KG1 (cell line): ENCODE data around the gene GHRH.
A peak's percentile ranks its signal among the peaks of the same experiment; 100 is the strongest.

Experiments
- DNase-seq: peaks from one replicate; lab custom pipeline; 2025; lab: John Stamatoyannopoulos, UW

The GHRH gene

DNA sequence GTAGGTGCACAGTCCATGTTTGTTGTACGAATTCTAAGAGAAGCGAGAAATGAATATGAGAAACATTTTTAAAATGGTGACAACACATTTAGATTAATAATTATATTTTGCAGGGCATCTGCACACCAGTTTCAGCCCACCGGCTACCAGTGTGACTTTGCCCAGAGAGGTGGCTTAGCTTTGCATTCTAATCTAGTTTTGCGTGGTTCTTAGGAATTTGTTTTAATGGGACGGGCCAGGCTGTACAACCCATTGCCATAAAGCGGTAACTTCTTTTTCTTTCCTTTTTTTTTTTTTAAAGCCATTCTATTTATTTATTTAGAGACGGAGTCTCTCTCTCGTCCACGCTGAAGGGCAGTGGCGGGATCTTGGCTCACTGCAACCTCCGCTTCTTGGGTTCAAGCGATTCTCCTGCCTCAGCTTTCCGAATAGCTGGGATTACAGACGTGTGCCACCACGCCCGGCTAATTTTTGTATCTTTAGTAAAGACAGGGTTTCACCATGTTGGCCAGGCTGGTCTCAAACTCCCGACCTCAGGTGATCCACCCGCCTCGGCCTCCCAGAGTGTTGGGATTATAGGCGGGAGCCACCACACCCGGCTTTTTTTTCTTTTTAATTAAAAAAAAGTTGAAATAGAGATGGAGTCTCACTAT, 28.7 kb upstream of the GHRH start:
- no peak for DNase-seq

DNA sequence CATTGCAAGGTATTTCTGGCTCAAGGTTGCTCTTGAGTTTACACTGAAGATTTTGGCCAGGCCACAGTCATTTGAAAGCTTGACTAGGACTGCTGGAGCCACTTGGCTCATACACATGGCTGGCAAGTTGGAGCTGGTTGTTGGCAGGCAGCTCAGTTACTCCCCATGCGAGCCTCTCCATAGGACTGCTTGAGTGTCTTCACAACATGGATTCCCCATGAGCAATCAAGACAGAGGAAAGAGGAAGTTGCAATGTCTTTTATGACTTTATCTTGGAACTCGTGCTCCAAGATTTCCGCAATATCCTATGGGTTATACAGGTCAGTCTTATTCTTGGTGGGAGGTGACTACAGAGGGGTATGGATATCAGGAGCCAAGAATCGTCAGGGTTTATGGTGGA, 26.5 kb upstream of the GHRH start:
- DNase-seq: no peak

DNA sequence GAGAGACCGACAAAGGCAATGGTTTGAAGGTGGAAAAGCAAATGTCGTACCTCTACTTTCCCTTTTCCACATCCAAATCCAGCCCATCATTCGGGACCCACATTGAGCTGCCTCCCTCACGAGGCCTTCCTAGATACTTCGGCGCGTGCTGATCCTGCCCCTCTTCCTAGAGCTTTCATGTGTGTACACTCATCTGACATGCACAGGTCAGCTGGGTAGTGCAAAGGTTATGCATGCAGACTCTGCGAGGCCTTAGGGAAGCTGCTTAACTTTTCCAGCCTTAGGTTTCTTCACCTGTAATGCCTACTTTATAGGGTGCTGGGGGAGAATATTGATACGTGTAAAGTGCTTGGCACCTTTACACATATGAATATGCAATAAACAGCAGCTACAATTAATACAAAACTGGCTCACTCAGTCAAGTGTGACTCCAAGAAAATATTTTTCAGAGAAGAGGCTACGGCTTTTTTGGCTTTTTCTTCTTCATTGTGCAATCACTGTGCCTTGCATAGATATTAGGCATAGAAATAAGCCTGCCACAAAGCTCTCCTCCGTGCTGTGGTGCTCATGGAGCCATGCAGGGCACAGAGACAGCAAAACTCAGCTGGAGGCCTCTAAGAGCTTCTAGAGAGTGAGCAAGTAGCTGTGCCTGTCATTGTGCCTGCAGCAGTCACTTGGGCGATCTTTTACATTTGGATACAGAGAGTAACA, 24.2 kb upstream of the GHRH start:
- no peak for DNase-seq

DNA sequence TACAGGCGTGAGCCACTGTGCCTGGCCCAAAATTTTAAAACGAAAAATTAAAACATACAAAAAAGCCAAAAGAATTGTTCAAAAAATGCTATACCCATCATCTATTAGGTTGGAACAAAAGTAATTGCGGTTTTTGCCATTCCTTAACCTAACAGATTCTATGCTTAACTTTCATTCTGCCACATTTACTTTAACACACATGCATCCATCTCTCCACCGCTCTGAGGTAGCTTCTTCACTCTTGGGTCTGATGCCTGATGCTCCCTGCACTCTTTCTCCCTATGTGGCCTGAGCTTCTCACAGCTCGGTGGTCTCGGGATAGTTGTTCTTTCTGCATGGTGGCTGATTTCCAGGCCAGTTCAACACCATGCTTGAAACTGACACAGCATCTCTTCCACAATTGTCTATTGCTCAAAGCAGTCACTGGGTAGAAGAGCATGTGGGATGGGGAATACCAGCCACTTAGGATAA, 23.1 kb upstream of the GHRH start:
- DNase-seq: no peak

DNA sequence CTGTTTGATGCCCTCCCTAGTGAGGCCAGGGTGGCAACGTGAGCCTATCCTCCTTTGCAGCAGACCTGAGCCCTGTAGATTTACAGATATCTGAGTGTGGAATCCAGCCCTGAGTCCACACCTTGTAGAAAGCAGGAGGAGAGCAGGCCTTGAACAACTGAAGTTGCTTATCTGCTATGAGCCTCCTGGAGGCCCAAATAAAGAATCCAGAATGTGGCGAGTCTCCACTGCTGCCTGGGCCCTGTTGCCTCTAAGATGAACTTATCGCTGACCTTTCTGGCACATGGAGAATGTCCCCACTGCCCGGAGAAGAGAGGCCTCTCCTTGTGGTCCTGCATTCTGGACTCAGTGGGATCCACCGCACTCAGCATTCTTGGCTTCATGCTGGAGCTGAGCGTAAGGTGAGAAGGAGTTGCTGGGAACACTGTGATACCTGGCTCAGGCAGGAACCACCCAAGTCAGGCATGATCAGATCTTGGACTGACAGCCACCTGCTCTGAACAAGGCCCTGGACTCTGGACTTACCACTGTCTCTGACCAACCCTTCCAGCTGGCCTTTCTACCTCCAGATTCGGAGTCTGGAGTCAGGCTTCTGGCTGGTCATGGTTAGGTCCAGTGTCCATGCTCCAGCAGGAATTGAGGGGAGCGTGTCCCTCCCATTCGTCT, 22.0 kb upstream of the GHRH start:
- DNase-seq: no peak

DNA sequence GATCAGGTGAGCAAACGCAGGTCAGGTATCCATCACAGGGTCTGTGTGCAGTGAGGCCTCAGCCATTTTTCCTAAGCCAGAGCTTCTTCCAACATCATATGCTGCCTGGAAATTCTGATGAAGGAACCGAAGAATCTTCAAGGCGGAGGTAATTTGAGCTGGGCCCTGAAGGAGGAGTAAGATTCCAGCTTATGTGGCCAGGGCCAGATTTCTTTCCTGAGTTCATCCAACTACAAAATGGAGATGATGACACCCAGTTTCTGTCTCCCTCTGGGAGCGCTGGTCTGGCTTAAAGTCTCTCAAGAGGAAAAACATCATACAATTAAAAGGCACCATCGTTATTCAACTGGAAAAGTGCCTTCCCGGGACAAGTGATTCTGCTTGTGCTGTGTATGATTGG, 20.9 kb upstream of the GHRH start:
- no peak for DNase-seq

DNA sequence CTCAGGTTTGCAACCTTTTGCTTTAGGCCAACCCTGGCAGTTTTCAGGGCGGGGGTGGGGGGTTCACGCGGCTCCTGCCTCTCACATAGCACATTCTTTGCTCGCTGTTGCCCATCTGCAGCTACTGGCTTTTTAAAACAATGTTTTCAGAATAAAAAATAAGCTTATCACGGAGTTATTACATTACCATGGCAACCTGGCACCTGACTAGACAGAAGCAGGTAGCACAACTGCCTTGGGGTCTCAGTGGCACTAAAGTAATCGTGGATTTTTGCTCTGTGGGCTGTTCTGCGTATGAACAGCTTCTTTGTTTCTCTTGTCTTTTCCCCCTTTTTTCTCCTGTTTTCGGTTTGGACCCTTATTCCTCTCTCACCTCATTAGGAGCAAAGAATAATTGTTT, 18.8 kb upstream of the GHRH start:
- DNase-seq: no peak

DNA sequence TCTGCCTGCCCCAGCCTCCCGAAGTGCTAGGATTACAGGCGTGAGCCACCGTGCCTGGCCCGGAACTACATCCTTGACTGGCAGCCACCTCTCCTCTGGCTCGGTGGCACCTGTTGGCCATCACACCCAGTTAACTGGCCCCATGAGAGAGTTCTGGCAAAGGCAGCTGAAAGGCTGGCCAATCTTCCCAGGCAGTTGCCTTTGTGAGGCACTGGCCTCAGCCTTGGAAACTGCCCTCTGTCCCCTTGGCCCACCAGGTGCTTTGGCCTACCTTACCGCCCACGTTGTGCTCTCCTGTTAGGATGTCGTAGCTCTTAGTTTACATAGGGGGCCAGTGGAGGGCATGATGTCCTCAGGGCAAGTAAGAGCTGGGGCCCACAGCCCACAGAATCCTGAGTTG, 18.2 kb upstream of the GHRH start:
- DNase-seq: no peak

DNA sequence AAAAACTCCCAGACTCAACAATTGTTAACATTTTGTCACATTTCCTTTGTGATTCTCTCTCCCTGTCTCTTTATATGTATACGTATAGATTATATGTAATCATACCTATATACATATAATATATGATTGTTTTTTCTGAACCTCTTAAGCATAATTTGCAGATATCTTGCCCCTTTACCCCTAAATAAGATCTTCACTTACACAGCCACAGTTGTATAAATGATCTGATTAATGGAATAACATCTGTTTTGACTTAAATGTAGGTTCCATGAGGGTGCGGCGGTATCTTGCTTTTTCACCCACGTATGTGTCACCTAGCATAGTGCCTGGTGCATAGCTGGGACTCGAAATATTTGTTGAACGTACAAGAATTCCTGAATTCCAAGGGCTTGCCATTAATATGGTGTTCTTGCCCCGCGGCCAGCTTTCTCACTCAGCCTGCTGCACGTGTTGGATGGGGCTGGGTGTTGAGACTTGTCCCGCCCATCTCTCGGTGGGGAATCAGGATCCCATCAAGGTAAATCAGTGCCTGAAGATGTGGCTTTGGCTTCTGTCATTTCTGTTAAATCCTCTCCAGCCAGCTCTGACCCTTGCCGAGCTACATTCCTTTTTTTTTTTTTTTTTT, 17.5 kb upstream of the GHRH start:
- no peak for DNase-seq

DNA sequence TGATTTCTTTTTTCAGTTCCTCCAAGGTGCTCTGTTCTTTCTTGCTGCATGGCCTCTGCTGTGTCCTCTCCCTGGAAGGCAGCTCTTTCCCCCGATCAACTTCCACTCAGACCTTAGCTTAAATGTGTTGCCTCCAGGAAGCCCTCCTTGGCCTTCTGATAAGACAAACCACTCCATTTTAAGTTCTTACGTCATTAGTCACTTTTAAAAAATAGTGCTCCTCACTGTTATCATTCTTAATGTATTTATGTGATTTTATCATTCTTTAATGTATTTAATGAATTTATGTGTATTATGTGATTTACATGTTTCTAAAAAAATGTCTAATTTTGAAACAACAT, 15.6 kb upstream of the GHRH start:
- DNase-seq: no peak

DNA sequence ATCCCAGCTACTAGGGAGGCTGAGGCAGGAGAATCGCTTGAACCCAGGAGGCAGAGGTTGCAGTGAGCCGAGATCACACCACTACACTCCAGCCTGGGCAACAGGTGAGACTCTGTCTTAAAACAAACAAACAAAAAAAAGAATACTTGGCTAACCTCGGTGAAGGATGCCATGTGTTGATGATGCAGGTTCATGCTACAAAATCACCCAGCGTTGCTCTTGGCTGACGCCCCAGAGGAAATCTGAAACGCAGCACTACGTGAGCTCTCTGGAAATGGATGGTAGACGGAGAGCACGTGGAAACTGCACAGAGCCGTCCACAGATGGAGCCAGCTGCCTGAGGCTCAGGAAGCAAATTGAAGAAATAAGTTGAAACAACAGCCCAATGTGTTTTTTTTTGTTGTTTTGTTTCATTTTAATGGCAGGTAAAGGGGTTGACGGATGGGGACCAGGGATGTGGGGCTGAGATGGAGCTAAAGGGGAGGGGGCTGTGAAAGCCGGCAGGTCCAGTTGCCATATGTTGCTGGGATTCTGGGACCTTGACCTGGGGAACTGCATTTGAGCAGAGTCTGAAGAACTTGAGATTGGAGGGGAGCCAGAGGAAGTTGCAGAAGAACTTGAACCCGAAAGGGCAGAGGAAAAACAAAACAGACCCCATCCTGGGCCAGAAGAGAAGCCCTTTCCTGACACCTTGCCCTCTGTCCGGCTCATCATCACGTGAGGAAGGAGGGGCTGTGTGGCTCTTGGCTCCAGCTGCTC, 15.1 kb upstream of the GHRH start:
- no peak for DNase-seq

DNA sequence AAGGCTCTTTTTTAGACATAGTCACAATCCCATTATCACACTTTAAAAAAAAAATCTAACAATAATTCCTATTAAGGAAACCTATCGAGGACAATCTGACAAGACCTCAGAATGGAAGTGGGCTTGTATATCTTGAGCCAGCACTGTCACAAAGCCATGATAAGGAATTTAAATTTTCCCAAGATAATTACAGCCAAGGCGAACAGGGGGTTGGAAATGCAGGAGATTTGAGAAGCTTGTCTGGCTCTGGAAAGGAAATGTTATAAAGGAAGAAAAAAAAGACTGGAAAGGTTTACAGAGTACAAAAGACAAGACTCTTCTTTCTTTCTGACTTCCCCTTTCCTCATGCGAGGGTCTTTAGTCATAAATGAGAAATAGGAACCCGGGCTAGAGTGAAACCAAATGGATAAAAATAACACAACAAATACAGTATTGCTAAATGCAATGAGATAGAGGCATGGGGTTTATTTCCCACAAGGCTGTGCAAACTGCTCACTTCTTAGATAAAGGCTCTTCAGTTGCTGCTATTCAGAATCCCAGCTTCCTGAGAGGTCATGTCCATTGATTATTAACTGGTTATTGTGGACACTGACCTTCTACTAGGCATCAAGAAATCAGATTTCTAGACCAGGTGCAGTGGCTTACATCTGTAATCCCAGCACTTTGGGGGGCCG, 13.4 kb upstream of the GHRH start:
- no peak for DNase-seq

DNA sequence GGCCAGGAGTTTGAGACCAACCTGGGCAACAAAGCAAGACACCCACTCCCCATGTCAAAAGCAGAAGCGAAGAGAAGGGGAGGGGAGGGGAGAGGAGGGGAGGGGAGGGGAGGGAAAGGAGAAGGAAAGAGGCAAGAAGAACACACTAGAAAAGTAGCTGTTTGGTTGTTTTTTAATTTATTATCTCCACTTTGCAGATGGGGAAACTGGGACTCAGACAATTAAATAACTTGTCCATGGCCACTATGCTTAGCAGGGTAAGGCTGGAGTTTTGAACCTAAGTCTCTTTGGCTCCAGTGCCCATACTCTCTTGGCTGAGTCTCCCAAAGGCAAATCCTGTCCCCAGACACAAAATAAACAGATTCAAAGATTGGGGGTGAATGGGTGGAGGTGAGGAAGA, 12.4 kb upstream of the GHRH start:
- DNase-seq: no peak

DNA sequence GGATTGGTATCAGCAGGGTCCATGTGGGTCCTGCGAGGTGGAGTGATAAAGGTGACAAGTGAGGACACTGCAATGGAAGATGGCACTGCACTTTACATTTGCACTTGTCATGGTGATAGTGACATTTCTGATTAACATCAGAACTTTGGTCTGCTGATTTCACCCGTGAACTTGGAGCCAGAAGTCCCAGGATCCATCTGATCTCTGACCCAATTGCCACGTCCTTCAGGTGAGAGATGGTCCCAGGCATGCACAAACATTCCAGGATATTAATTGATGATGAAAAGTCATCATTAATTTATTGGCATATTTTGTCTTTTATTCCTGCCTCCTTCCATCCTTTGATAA, 9.8 kb upstream of the GHRH start:
- DNase-seq: no peak

DNA sequence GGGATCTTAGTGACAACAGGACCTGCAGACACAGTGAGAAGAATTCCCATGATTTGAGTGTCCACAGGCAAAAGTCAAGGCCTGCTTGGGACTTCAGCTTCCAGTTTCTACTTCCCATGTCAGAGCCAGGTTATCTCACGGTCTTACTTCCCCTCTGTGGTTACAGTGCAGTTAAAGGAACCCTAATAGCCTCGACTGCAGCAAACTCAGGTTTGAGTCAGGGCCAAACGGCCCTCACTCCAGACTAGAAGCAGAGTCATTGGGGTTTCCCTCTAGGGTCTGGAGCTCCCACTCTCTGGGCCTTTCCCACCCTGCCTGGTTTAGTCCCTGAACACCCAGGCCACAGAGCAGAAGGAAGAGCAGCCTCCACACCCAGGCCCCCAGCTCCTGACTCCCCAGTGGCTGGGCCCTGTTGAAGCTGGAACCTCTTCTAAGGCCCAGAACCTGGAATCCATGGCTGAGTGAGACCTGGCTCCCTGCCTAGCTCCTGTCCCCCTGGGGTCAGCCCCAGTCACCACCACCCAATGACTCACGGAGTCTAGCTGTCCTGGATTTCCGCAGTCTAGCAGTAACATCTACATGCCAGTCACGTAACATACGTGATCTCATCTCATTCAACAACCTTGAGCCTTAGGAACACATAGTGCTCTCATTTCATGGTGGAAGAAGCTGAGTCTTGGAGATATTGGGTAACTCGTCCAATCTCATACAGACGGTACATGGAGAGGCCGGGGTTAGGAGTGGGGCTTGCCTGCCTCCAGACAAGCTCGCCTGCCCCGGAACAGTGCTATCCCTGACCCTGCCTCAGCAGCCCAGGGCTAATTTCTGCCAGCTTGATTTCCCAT, 9.2 kb upstream of the GHRH start:
- peak; percentile 63 for DNase-seq

DNA sequence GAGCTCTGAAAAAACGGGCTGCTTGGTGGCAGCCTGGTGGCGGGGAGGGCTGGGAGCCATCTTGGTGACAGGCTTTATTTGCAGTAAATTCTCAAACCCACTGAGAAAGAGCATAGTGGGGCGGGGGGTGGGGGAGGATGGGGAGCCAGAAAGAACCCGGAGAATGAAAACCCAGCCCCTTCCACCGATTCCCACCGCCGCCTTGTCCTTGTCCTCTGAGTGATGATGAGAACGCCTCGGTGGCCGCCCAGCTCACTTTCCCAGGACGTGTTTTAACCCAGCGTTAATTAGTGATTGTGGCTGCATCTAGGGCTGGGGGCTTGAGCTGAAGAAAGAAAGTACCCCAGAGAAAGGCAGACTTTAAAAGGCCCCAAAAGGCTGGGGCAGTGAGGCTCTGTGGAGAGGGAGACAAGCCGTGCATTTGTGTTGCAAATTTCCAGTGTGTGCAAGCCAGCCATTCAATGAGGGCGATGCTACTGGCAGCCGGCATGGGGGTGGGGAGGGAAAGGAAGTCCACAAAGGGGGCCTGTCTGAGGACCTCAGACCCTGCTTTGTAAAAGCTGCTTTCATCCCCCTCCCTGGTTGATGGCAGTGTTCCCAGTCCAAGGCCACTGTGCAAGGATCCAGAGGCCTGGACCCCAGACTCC, 6.2 kb upstream of the GHRH start:
- no peak for DNase-seq

DNA sequence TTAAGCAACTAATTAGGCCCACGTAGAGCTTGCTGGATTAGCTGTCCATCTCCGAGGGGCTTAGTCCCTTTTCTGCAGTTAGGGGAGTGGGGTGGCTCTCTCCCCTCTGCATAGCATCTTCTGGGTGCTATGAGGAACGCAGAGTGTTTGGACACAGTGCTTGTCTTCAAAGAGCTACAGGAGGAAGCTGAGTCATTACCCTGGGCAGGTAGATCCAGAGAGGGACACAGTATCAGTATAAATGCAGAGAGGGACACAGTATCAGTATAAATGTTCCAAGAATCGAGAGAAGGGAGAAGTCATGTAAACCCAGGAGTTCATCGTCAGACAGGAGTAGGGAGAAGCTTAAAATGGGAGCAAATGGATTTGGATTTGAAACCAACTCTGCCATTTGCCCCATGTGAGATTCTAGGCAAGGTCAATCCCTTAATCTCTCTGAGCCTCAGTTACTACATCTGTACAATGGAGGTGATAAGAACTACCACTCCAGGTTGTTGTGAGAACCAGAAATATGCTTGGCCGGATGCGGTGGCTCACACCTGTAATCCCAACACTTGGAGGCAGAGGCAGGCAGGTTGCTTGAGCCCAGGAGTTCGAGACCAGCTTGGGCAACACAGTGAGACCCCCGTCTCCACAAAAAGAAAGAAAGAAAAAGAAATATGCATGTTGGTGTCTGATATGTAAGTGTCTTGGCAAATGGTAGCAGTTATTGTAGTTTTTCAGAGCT, 5.5 kb upstream of the GHRH start:
- DNase-seq: no peak

DNA sequence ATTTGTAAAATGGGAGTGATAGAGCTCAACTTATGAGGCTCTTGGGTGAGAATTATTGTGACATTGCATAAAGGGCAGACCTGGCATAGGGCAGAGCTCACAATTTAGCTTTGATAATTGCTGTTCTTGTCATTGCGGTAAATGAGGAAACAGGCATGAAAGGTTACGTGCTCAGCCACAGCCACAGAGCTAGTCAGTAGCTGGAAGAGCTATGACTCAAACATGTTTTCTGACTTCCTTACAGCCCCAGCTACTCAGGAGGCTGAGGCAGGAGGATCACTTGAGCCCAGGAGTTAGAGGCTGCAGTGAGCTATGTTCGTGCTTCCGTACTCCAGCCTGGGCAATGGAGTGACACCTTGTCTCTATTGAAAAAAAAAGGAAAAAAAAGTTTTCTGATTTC, 3.5 kb upstream of the GHRH start:
- DNase-seq: no peak

DNA sequence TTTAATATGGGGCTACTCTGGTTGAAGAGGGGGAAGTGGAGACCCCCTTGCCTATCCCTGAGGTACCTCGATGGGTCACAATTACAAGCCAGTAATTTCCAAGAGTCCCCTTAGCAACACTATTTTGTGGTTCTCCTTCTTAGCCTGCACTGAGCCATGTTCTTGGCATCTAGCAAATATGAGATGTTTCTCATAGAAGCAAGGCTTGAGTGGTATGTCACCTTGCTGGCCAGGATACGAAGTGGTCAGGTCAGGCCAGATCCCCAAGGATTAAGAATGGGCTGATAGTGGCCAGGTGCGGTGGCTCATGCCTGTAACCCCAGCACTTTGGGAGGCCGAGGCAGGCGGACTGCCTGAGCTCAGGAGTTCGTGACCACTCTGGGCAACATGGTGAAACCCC, 2.1 kb upstream of the GHRH start:
- DNase-seq: no peak

DNA sequence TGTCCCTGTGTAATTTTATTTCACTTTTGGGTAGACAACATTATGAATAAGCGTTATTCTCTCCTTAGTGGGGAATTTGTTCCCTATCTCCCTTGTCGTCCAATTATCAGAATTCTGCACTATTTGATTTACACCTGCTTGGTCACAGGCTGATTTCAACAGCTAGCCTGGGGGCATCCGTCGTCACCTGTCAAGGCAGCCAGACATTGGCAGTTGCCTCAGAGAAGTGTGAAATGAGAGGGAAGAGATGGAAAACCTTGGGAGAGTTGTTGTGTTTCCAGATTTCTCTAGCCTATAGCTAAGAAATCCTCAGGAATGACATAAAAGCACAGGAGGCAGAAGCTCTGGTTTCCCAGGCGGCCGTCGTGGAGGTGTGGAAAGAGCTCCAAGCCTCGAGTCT, 891 bp upstream of the GHRH start:
- DNase-seq: no peak
